Activated T-cell treated with anti-CD3 and anti-CD28 coated beads, Interleukin-2, amount 50 U/mL, for 72 hours (primary cell): ENCODE results near the gene LITAFD. TPM values are rescaled to one million over a fixed set of nuclear protein-coding genes. Genes with fewer than 3 reads are reported as not detected.

Experiments used
- ATAC-seq, 2 donors: fragments of 150-1000 bp; cut with Tn5 transposase; replicated peaks in 1 of 2; 2 replicates each; pipeline ENCODE4 v1.10.0; 2021; ENCODE audit warnings: moderate library complexity in 2 of 2, mild to moderate bottlenecking in 1 of 2
- DNase-seq, 2 donors: peaks; one replicate each; pipeline ENCODE4 v3.0.0; 2021 to 2022; ENCODE audit warnings: mixed read lengths in 1 of 2
- H3K27ac Mint-ChIP-seq: one replicate; pipeline ENCODE4 v1.8.0; 2022; ENCODE audit warnings: mild to moderate bottlenecking, moderate library complexity, mixed read lengths
- H3K27me3 Mint-ChIP-seq: one replicate; pipeline ENCODE4 v1.8.0; 2022; ENCODE audit warnings: low read depth, mixed read lengths
- H3K36me3 Mint-ChIP-seq, 2 donors: one replicate each; pipeline ENCODE4 v1.8.0; 2022; ENCODE audit warnings: mixed read lengths in 2 of 2, mild to moderate bottlenecking in 1 of 2; ENCODE audit not compliant: insufficient read depth in 2 of 2
- H3K4me1 Mint-ChIP-seq: one replicate; pipeline ENCODE4 v1.8.0; 2022; ENCODE audit warnings: low read depth, mixed read lengths
- H3K4me3 Mint-ChIP-seq, 2 donors: one replicate each; pipeline ENCODE4 v1.8.0; 2022; ENCODE audit warnings: mild to moderate bottlenecking in 2 of 2, mixed read lengths in 2 of 2, moderate library complexity in 2 of 2
- H3K9me3 Mint-ChIP-seq, 2 donors: one replicate each; pipeline ENCODE4 v1.8.0; 2022; ENCODE audit warnings: mixed read lengths in 2 of 2
- total RNA-seq, 2 donors: library from RNA; stranded (reverse); gene quantifications; one replicate each; pipeline ENCODE4 v1.2.3, GENCODE V29; 2022

Gene LITAFD
- total RNA-seq, 2 donors from 2014 or later: not detected

DNA sequence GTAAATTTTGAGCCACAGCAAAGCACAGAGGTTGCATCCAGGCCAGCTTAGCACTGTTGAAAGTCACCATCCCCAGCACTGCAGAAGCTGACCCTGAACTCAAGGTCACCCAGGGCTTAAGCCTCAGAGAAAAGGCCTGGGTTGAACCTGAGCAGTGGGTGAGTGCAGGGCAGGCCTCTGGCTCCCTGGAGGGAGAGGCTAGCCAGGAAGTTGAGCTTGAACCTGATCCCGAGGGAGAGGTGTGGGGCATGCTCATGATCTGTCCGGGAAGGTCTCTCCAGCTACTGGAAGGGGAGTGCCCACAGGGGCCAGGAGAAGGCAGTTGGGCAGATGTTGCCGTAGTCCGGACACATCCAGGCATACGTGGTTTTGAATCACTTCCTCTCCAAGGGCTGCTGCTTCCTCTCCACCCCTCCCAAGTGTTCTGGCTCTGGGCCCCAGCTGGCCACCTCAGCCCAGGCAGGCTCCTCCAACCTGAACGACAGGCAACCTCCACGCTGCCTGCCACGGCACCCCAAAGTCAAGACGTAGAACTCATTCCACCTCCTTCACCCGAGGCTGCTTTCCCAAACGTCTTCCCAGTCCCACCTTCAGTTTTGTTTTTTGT is 31.8 kb upstream of the LITAFD start:
- peaks cover 3 to 11% of the 10 kb centered on the region in 2 donors for H3K36me3 Mint-ChIP-seq
- no peaks in the 10 kb centered on the region for H3K9me3 Mint-ChIP-seq
- H3K27me3 Mint-ChIP-seq: no peaks in the 10 kb centered on the region
- H3K4me1 Mint-ChIP-seq: peaks cover 39% of the 10 kb centered on the region
- DNase-seq (no peak), ATAC-seq (peak in 1 of 2 donors; percentile 54)
- no peak overlapping the region for H3K4me3 Mint-ChIP-seq
- peak overlapping the region; percentile 75 for H3K27ac Mint-ChIP-seq

DNA sequence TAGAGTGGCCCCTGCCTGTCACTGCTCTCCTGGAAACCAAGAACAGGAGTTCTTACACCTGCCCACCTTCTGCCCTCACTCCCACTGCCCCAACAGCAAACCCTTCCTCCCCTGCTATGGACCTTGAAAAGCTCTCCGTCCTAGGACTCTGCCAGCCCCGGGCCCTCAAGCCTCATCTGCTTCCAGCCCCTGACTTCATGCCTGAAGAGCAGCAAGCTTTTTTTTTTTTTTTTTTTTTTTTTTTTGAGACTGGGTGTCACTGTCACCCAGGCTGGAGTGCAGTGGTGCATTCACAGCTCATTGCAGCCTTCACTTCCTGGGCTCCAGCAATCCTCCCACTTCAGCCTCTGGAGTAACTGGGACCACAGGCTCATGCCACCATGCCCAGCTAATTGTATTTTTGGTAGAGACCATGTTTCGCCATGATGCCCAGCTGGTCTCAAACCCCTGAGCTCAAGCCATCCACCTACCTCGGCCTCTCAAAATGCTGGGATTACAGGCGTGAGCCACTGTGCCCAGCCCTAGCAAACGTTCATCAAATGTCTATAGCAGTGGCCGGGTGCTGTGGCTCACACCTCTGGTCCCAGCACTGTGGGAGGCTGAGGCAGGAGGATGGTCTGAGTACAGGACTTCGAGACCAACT is 30.3 kb upstream of the LITAFD start:
- Mint-ChIP-seq H3K27ac (peak overlapping the region; percentile 75), H3K4me1 (peaks cover 49% of the 10 kb centered on the region), H3K27me3 (no peaks in the 10 kb centered on the region), H3K9me3 (no peaks in the 10 kb centered on the region), H3K4me3 (no peak overlapping the region), H3K36me3 (peaks cover 6 to 14% of the 10 kb centered on the region in 2 donors)
- no peak for ATAC-seq
- DNase-seq: no peak

DNA sequence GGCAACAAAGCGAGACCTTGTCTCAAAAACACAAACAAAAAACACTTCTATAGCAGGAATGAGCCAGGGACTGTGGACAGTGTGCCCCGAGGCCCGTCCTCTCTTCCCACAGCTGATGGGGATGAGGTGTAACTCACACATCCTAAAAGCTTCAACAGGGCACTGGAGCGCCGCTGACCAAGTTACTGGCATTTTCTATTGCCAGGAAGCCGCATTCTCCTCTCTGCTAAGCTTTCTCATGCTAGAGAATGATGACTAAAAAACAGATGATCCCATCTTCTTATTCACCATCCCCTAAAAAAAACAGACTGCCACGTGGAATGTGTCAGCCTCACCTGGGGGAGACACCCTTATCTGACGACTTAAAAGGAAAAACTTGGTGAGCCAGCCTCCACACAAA is 29.6 kb upstream of the LITAFD start:
- DNase-seq: no peak
- no peaks in the 10 kb centered on the region for H3K27me3 Mint-ChIP-seq
- H3K36me3 Mint-ChIP-seq: peaks cover 7 to 15% of the 10 kb centered on the region in 2 donors

DNA sequence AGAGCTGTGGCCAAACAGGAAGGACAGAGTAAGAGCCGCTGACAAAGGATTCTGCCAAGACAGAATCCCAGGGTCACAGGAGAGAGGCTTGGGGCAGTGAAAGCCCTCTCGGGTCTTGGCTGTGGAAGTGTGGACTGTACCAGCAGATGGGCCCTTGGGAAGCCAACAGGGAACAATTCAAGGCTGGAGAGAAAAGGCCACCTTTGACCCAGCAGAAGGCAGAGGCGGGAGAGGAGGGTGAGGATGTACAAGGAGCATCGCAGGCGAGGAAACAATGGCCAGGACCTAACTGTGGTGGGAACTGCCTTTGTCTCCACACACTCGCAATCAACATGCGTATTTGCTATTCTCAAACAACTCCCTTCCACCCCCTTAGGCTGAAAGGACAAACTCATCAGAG is 29.0 kb upstream of the LITAFD start:
- Mint-ChIP-seq H3K36me3 (peaks cover 7 to 21% of the 10 kb centered on the region in 2 donors), H3K27ac (peak overlapping the region; percentile 24), H3K4me3 (no peak overlapping the region), H3K27me3 (no peaks in the 10 kb centered on the region), H3K4me1 (peaks cover 49% of the 10 kb centered on the region), H3K9me3 (no peaks in the 10 kb centered on the region)
- no peak for DNase-seq
- ATAC-seq: no peak

More for the DNA sequence above, 29.6 kb upstream of the LITAFD start:
- no peak overlapping the region for H3K4me3 Mint-ChIP-seq
- H3K4me1 Mint-ChIP-seq: peaks cover 49% of the 10 kb centered on the region
- H3K9me3 Mint-ChIP-seq: no peaks in the 10 kb centered on the region
- ATAC-seq: no peak
- H3K27ac Mint-ChIP-seq: peak overlapping the region; percentile 24

DNA sequence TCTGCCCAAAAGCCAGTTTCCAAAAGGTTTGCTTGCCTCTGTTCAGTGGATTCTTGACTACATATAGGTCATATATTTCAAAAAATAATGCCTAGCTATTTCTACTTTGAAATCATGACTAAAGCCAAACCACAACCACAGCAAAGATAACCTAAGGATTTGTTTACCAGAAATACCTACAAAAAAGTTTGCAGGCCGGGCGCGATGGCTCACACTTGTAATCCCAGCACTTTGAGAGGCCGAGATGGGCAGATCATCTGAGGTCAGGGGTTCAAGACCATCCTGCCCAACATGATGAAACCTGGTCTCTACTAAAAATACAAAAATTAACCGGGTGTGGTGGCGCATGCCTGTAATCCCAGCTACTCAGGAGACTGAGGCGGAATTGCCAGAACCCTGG is 28.5 kb upstream of the LITAFD start:
- ATAC-seq: no peak
- DNase-seq: no peak
- Mint-ChIP-seq H3K27ac (peak overlapping the region; percentile 64), H3K27me3 (no peaks in the 10 kb centered on the region), H3K36me3 (peaks cover 7 to 21% of the 10 kb centered on the region in 2 donors), H3K4me3 (no peak overlapping the region), H3K9me3 (no peaks in the 10 kb centered on the region), H3K4me1 (peaks cover 49% of the 10 kb centered on the region)

DNA sequence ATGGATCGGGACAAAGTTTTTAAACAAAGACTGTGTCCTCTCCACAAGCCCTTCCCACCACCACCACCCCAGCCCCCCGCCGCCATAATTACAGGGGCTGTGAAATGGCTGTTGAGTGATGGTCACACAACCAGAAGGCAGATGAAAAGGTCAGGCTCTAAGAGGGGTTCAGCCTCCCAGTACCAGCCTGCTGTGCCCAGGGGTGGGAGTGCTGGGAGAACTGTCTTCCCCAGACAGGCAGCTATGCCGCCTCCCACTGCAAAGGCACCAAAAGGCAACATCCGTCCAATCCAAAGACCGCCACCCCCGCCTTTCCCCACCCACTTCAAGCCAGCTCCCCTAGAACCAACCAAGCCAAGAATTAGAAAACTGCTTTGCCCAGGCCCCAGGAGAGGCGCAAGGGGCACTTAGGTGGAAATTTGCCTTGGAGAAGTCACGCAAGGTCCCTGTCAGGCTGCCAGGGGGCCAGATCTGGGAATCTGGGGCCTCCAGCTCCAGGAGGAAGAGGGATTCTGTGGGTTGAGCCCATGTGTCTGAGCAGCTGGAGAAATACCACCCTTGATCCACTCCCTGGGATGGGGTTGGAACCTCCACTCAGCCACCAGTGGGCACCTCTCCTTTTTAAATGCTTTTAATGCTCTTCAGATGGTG is 27.7 kb upstream of the LITAFD start:
- Mint-ChIP-seq H3K4me1 (peaks cover 46% of the 10 kb centered on the region), H3K27ac (no peak overlapping the region), H3K36me3 (peaks cover 7 to 15% of the 10 kb centered on the region in 2 donors), H3K9me3 (no peaks in the 10 kb centered on the region), H3K4me3 (no peak overlapping the region), H3K27me3 (no peaks in the 10 kb centered on the region)
- no peak for DNase-seq
- no peak for ATAC-seq

DNA sequence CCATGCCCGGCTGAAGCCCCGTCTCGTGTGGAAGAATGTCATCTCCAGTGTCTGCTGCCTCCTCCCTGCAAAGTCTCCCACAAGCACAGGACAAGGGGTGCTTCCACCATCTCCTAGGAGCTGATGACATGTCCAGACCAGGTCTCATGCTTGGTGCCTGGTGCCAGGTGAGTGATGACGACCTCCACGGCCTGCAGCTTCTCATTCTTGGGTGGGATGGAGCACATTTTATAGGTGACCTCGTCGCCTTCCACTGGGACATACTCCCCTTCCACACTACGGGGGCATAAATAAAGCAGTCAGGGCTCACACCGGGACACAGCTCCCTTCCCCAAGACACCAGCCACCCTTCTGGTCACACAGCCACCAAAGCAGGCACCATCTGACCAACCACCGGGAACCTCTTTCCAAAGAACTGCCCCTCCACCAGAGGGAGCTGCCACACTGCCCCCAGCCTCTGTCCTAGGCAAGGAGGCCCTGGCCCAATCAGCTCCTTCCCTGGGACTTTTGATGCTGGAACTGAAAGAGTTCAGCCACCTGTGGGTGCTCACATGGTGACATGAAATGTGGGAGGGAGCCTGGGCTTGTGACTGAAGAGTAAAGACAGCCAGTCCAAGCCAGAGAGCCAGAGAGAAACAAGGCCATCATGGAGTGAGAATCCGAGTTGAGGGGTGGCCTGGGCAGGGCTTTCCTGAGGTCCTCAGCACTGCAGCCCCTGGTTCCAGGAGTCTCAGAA is 26.9 kb upstream of the LITAFD start:
- no peak for ATAC-seq
- Mint-ChIP-seq H3K9me3 (no peaks in the 10 kb centered on the region), H3K27ac (no peak overlapping the region), H3K27me3 (no peaks in the 10 kb centered on the region), H3K4me1 (peaks cover 39% of the 10 kb centered on the region), H3K4me3 (no peak overlapping the region), H3K36me3 (peaks cover 7 to 14% of the 10 kb centered on the region in 2 donors)
- DNase-seq: no peak

DNA sequence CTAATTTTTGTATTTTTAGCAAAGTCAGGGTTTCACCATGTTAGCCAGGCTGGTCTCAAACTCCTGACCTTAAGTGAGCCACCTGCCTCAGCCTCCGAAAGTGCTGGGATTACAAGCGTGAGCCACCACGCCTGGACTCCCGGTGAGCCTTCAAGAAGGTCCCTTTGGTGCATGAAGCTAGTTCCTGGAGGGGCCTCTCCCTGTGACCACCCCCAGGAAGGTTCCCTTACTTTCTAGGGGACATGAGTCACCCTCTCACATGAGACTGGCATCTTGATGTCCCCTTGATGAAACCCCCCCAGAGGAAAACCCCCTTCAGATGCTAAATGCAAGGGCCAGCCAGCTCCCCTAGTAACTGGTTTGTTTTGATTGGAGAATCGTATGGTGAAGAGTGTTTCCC is 26.2 kb upstream of the LITAFD start:
- peaks cover 7 to 14% of the 10 kb centered on the region in 2 donors for H3K36me3 Mint-ChIP-seq
- no peak for ATAC-seq
- H3K4me1 Mint-ChIP-seq: peaks cover 31% of the 10 kb centered on the region
- H3K27me3 Mint-ChIP-seq: no peaks in the 10 kb centered on the region
- H3K9me3 Mint-ChIP-seq: no peaks in the 10 kb centered on the region
- DNase-seq: no peak
- H3K27ac Mint-ChIP-seq: no peak overlapping the region
- H3K4me3 Mint-ChIP-seq: no peak overlapping the region

DNA sequence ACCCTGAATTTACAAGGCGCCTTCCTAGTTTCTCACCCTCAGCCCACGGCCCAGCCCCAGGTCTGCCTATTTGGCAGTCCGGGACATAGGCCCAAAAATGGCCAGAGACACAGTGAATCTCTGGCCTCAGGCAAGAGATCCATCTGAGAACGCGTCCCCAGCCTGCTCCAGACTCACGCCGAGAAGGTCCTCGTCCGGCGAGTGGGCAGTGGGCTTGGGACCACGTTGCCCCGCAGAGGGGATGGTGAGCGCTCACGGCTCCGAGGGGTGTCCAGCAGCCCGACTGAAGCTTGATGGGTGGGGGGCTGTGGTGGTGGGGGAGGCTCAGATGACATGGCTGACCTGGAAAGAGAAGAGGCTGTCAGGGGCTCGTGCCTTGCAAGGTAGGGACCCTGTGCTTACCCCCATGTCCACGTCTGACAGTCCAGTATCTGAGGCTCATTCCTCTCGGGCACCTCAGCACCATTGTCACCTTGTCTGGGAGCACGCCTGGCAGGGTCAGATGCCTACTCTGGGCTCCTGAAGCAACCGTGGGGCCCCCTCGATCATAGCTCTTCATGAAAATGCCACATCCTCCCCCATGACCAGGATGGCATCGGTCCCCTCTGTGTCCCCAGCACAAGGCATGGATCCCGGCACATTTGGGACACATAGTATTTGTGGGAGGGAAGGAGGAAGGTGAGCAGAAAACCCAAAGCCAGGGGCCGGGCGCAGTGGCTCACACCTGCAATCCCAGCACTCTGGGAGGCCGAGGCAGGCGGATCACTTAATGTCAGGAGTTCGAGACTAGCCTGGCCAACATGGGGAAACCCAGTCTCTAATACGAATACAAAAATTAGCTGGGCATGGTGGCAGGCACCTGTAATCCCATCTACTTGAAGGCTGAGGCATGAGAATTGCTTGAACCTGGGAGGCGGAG is 22.9 kb upstream of the LITAFD start:
- H3K36me3 Mint-ChIP-seq: peaks cover 7 to 14% of the 10 kb centered on the region in 2 donors

DNA sequence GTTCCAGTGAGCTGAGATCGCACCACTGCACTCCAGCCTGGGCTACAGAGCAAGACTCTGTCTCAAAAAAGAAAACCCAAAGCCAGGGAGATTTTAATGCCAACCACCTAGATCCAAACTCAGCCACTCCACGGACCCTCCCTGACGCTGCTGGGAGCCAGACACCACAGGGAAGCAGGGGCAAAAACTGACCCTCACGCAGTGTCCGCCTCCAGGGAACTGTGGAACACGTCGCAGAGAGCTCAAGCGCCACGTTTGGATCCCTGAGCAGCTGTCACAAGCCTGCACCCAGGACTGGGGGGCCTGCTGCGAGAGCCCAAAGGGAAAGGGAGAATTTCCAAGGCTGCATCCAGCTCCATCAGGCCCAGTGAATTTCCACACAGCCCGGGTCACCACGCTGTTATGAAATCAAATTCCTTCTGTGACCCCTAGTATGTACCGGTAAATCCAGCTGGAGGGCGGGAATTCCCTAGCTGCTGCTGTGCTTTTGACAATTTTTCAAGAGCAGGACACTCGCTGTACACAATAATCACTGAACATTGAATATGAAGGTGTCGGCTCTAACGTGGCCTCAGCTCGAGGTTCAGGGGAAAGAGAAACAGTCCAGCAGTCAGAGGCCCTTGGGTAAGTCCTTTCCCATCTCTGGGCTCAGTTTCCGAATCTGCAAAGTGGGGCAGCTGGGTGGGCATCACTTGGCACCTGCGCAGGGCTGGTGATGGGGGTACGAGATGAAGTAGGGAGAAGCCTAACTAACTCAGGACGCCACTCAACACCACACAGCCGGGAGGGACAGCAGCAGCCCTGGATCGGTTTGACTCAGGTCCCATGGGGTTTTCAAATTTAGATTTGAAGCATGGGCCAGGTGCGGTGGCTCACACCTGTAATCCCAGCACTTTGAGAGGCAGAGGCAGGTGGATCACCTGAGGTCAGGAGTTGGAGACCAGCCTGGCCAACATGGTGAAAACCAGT is 22.0 kb upstream of the LITAFD start:
- Mint-ChIP-seq H3K4me1 (peaks cover 15% of the 10 kb centered on the region), H3K4me3 (no peak overlapping the region), H3K36me3 (peaks cover 5 to 11% of the 10 kb centered on the region in 2 donors), H3K9me3 (no peaks in the 10 kb centered on the region), H3K27me3 (no peaks in the 10 kb centered on the region), H3K27ac (peak overlapping the region; percentile 65)
- no peak for DNase-seq
- ATAC-seq: no peak

More for the DNA sequence above, 22.9 kb upstream of the LITAFD start:
- no peak for DNase-seq
- Mint-ChIP-seq H3K4me3 (no peak overlapping the region), H3K4me1 (peaks cover 10% of the 10 kb centered on the region), H3K9me3 (no peaks in the 10 kb centered on the region), H3K27me3 (no peaks in the 10 kb centered on the region), H3K27ac (peak overlapping the region; percentile 65)
- no peak for ATAC-seq

DNA sequence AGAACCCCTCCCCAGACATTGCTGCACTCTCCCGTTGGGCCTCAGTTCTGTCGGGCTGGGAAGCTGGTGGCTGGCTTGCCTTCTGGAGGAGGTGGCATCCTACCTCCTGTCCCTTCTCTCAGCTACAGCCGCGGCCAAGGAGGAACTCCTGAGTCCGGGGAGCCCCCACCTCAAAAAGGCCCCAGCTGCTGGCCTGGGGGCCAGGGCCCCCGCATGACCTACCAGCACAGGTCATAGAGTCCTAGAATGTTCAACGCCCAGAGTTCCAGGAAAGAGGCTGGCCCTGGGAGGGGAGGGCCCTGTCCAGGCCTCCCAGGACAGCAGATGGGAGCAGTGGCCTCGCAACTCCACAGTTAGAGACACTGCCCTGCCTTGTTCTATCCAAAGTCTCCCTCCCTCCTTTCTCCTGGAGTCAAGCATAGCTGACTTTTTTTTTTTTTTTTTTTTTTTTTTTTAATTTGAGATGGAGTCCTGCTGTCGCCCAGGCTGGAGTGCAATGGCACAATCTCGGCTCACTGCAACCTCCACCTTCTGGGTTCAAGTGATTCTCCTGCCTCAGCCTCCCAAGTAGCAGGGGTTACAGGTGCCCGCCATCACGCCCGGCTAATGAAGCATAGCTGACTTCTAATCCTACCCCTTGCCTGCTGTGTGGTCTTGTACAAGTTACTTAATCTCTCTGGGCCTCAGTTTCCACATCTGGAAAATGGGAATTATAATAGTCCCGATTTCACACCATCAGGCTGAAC is 20.4 kb upstream of the LITAFD start:
- peaks cover 20% of the 10 kb centered on the region for H3K4me1 Mint-ChIP-seq
- ATAC-seq (no peak), DNase-seq (no peak)
- no peaks in the 10 kb centered on the region for H3K9me3 Mint-ChIP-seq
- H3K4me3 Mint-ChIP-seq: no peak overlapping the region
- peak overlapping the region; percentile 71 for H3K27ac Mint-ChIP-seq
- H3K27me3 Mint-ChIP-seq: no peaks in the 10 kb centered on the region
- peaks cover 1 to 8% of the 10 kb centered on the region in 2 donors for H3K36me3 Mint-ChIP-seq
